SK-N-SH (cell line): Measurements from ENCODE around the gene POU2AF2. TPM values are rescaled to one million over a fixed set of nuclear protein-coding genes. Genes with fewer than 3 reads are reported as not detected.
"Not testable (repeated sequence)": the region's sequence is repeated elsewhere in the genome, so short reads cannot be mapped to it uniquely, and the experiment has no call there.

ENCODE experiments used
- CTCF ChIA-PET: fragments of 300-600, 350-600 bp; formaldehyde crosslinking; extraction: SDS; loops from one replicate; lab custom pipeline; 2021; lab: Yijun Ruan, JAX
- POLR2A ChIA-PET: fragments of 350-600 bp; sonication (Branson Sonifier 250); formaldehyde crosslinking; extraction: SDS; loops from one replicate; lab custom pipeline; 2020; ENCODE audit warnings: antibody characterized with exemption, inconsistent platforms; lab: Yijun Ruan, JAX
- DNase-seq: peaks from one replicate; pipeline ENCODE4 v3.0.0; 2012
- H2AFZ ChIP-seq: fragments of 200-600 bp; sonication (generic); 2 replicates; pipeline ENCODE4 v1.8.1; 2016; ENCODE audit warnings: antibody characterized with exemption, mild to moderate bottlenecking, low read depth
- H3F3A ChIP-seq: fragments of 200-600 bp; sonication (generic); replicated peaks from 2 replicates; pipeline ENCODE3; 2016; ENCODE audit warnings: antibody characterized with exemption, mild to moderate bottlenecking; ENCODE audit not compliant: insufficient read depth
- H3K27ac ChIP-seq, 2 experiments: fragments of 200-500 bp in 1 of 2; fragments of 200-600 bp in 1 of 2; sonication (Bioruptor generic) in 1 of 2; sonication (generic), shearing (Covaris generic) in 1 of 2; 2 replicates each; pipeline versions ENCODE4 v1.5.1 to v1.6.1; 2014 to 2016; ENCODE audit warnings: low read depth in 2 of 2, inconsistent platforms in 1 of 2, low read length in 1 of 2, mild to moderate bottlenecking in 1 of 2, mixed read lengths in 1 of 2
- H3K27me3 ChIP-seq: fragments of 200-600 bp; sonication (generic), shearing (Covaris generic); 2 replicates; pipeline ENCODE4 v1.6.1; 2016; ENCODE audit warnings: mixed run types; ENCODE audit not compliant: insufficient read depth
- H3K36me3 ChIP-seq, 2 experiments: fragments of 200-500 bp in 1 of 2; fragments of 200-600 bp in 1 of 2; sonication (Bioruptor generic) in 1 of 2; sonication (generic) in 1 of 2; replicated peaks in 1 of 2; 2 replicates each; pipeline versions ENCODE3 to v1.5.1; 2014 to 2016; ENCODE audit warnings: low read length in 1 of 2, mild to moderate bottlenecking in 1 of 2; ENCODE audit not compliant: insufficient read depth in 2 of 2, control insufficient read depth in 1 of 2
- H3K4me1 ChIP-seq, 2 experiments: fragments of 200-500 bp in 1 of 2; fragments of 200-600 bp in 1 of 2; sonication (Bioruptor generic) in 1 of 2; sonication (generic), shearing (Covaris generic) in 1 of 2; 2 replicates each; pipeline versions ENCODE4 v1.5.1 to v1.6.1; 2014 to 2016; ENCODE audit warnings: low read depth in 1 of 2, low read length in 1 of 2, mixed run types in 1 of 2; ENCODE audit not compliant: insufficient read depth in 2 of 2, control insufficient read depth in 1 of 2
- H3K4me2 ChIP-seq: fragments of 200-600 bp; sonication (generic), shearing (Covaris generic); 2 replicates; pipeline ENCODE4 v1.6.1; 2017; ENCODE audit warnings: mixed run types
- H3K4me3 ChIP-seq, 2 experiments: fragments of 200-500 bp in 1 of 2; fragments of 200-600 bp in 1 of 2; sonication (Bioruptor generic) in 1 of 2; sonication (generic), shearing (Covaris generic) in 1 of 2; 2 replicates each; pipeline versions ENCODE4 v1.5.1 to v1.8.1; 2014 to 2016; ENCODE audit warnings: low read depth in 2 of 2, inconsistent platforms in 1 of 2, low read length in 1 of 2, mild to moderate bottlenecking in 1 of 2, mixed read lengths in 1 of 2, moderate library complexity in 1 of 2
- H3K79me2 ChIP-seq: fragments of 200-600 bp; sonication (generic); 2 replicates; pipeline ENCODE4 v1.8.1; 2017; ENCODE audit warnings: mild to moderate bottlenecking; ENCODE audit not compliant: insufficient read depth
- H3K9ac ChIP-seq: fragments of 200-600 bp; sonication (generic); 2 replicates; pipeline ENCODE4 v1.6.1; 2017; ENCODE audit warnings: mixed run types
- H3K9me2 ChIP-seq: fragments of 200-600 bp; sonication (generic); 2 replicates; pipeline ENCODE4 v1.6.1; 2017; ENCODE audit warnings: mixed run types
- H3K9me3 ChIP-seq: fragments of 200-600 bp; sonication (generic); 2 replicates; pipeline ENCODE4 v1.6.1; 2017; ENCODE audit warnings: mixed run types, mild to moderate bottlenecking, moderate library complexity
- H4K20me1 ChIP-seq: fragments of 200-600 bp; sonication (generic); 2 replicates; pipeline ENCODE4 v1.6.1; 2017; ENCODE audit warnings: mild to moderate bottlenecking, mixed run types; ENCODE audit not compliant: insufficient read depth
- FOXJ3 ChIP-seq: sonication (generic); formaldehyde crosslinking; IDR thresholded peaks from 2 replicates; pipeline ENCODE4 v1.5.1; 2020; ENCODE audit warnings: mild to moderate bottlenecking, missing genetic modification reagents
- SMC3 ChIP-seq: IDR thresholded peaks from 2 replicates; pipeline ENCODE4 v1.6.1; 2012; ENCODE audit warnings: low read depth, low read length, improper control_type of control experiment
- WGBS: methylation state at CpG from one replicate; pipeline ENCODE4 v1.1.6; 2017; ENCODE audit warnings: low lambda C conversion rate; 5-methylcytosine and 5-hydroxymethylcytosine counted together
- polyA plus RNA-seq, 3 experiments: library from polyadenylated mRNA; depleted of rRNA; stranded (reverse); fragments of >200 nt; gene quantifications; 2 replicates each; pipeline ENCODE4 v1.2.3, GENCODE V29; 2012
- TF ChIP-seq, protein P1 (sequence below): fragments of 150-350 bp; IDR thresholded peaks from 2 replicates; pipeline ENCODE4 v1.6.1; 2016; ENCODE audit warnings: mild to moderate bottlenecking, low read depth, low read length

Gene POU2AF2
- polyA plus RNA-seq, 1 of the 3 experiments (the other 2 are of a cell fraction), result 0.15 TPM

DNA sequence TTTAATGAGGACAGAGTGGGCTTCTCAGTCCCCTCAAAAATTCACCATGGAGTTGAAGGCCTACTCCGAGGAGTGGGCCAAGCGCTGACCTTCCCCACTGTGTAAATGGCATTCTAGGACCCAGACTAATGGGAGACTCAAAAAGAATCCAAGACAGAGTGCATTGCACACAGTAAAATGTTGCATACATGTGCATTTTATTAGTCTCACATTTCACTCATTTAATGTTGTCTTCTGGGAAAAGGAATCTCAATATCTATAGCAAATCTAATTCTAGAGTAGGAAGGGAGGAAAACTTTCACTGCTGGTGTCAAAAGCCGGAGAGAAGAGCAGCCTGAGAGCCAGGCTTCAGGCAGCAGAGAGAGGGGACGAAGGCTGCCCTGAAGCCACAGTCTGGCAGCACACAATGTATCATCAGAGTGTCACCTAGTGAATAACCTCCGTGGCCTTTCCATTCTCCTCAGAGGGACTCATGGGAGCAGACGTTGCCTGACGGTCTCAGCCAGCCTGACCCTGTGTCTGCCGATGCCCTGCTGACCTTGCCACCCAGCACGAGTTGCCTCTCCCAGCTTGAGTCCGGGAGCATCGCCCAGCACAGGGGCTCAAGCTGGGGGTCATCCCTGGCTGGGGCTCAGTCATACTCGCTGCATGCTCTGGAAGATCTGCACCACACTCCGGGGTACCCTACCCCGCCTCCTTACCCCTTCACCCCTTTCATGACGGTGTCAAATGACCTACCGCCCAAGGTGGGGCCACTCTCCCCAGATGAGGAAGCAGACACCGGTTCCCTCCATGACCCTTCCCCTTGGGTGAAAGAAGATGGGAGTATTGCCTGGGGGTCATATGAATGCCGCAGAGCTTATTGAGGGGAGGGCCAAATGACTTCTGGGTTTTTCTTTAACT lies 39.9 kb downstream of the POU2AF2 start:
- H4K20me1 ChIP-seq, result no peaks in the 10 kb centered on the region
- H3K27ac ChIP-seq, result no peak overlapping the region
- CTCF ChIA-PET, result interaction anchor here (0.8 to 12.0 kb wide), 7 partner anchors 9 to 170 kb away, joined by 3 to 305 read pairs (median 47); partner anchors contain the start of gene POU2AF3
- POLR2A ChIA-PET, result no interaction called here
- DNase-seq, result no peak
- H2AFZ ChIP-seq, result no peak overlapping the region
- H3K9me2 ChIP-seq, result no peaks in the 10 kb centered on the region
- H3K36me3 ChIP-seq, result no peaks in the 10 kb centered on the region
- 77% methylated on average over 15 of the region's 18 CpGs for WGBS
- H3K4me2 ChIP-seq, result no peak overlapping the region
- no peaks in the 10 kb centered on the region for H3K79me2 ChIP-seq
- no peaks in the 10 kb centered on the region for H3F3A ChIP-seq
- H3K27me3 ChIP-seq, result no peaks in the 10 kb centered on the region
- H3K4me3 ChIP-seq, result no peak overlapping the region
- no peak for TF ChIP-seq SMC3
- no peak overlapping the region for H3K9ac ChIP-seq
- peaks cover 0 to 17% of the 10 kb centered on the region in 2 experiments; a peak in 1 of 4 replicates for H3K4me1 ChIP-seq
- no peaks in the 10 kb centered on the region for H3K9me3 ChIP-seq

DNA sequence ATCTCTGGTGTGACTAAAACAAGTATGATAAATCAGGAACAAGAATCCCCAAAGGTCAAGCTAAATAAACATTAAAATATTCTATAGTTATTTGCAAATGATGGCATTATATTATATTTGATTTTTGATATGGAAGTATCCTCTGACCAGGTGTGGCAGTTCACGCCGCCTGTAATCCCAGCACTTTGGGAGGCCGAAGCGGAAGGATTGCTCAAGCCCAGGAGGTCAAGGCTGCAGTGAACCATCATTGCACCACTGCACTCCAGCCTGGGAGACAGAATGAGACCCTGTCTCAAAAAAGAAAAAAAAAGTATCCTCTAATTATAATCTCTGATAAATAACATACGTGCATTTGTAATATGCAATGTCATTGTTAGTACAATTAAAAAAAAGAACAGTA lies 46.2 kb downstream of the POU2AF2 start:
- TF ChIP-seq FOXJ3 (CRISPR knock-in tag), result no peak
- TF ChIP-seq, protein P1, sequence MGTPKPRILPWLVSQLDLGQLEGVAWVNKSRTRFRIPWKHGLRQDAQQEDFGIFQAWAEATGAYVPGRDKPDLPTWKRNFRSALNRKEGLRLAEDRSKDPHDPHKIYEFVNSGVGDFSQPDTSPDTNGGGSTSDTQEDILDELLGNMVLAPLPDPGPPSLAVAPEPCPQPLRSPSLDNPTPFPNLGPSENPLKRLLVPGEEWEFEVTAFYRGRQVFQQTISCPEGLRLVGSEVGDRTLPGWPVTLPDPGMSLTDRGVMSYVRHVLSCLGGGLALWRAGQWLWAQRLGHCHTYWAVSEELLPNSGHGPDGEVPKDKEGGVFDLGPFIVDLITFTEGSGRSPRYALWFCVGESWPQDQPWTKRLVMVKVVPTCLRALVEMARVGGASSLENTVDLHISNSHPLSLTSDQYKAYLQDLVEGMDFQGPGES, result no peak
- TF ChIP-seq, all 33 proteins: peak for 0
- Histone ChIP-seq H4K20me1 (no peaks in the 10 kb centered on the region), H3K4me3 (no peak overlapping the region), H3K79me2 (no peaks in the 10 kb centered on the region), H3F3A (no peaks in the 10 kb centered on the region), H3K9me3 (no peaks in the 10 kb centered on the region), H3K4me2 (no peak overlapping the region), H3K9me2 (no peaks in the 10 kb centered on the region), H3K36me3 (no peaks in the 10 kb centered on the region), H3K4me1 (no peaks in the 10 kb centered on the region), H2AFZ (no peak overlapping the region), H3K27me3 (no peaks in the 10 kb centered on the region), H3K9ac (no peak overlapping the region), H3K27ac (no peak overlapping the region)
- CTCF ChIA-PET, result interaction anchor here (0.9 to 3.1 kb wide), 4 partner anchors 9 to 153 kb away, joined by 3 to 15 read pairs (median 7); no protein-coding TSS in a partner anchor
- 92% methylated on average over 5 of the region's 5 CpGs for WGBS
- no peak for DNase-seq
- POLR2A ChIA-PET, result no interaction called here

DNA sequence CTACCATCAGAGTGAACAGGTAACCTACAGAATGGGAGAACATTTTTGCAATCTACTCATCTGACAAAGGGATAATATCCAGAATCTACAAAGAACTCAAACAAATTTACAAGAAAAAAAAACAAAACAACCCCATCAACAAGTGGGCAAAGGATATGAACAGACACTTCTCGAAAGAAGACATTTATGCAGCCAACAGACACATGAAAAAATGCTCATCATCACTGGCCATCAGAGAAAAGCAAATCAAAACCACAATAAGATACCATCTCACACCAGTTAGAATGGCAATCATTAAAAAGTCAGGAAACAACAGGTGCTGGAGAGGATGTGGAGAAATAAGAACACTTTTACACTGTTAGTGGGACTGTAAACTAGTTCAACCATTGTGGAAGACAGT lies 46.9 kb downstream of the POU2AF2 start:
- WGBS, result 46% methylated on average over 1 of the region's 1 CpG
- H3K79me2 ChIP-seq, H3K27me3 ChIP-seq, H3F3A ChIP-seq, DNase-seq, H3K4me3 ChIP-seq, POLR2A ChIA-PET, H3K9me3 ChIP-seq, H3K4me1 ChIP-seq, H3K9me2 ChIP-seq, H2AFZ ChIP-seq, H4K20me1 ChIP-seq, H3K9ac ChIP-seq, H3K4me2 ChIP-seq, H3K36me3 ChIP-seq, H3K27ac ChIP-seq: not testable (repeated sequence)
- CTCF ChIA-PET, result interaction anchor here (2.6 to 3.1 kb wide), 2 partner anchors 10 to 130 kb away, joined by 11 to 15 read pairs; no protein-coding TSS in a partner anchor
